Omental fat pad (tissue), 4 donors: ENCODE results near the gene PSD2. TPM values are rescaled to one million over a fixed set of nuclear protein-coding genes. Genes with fewer than 3 reads are reported as not detected.

Experiments
- ATAC-seq: fragments of 150-250 bp; one replicate; pipeline ENCODE4 v1.9.1; 2016; ENCODE audit warnings: mild to moderate bottlenecking, moderate library complexity; ENCODE audit not compliant: low FRiP score
- DNase-seq: peaks from one replicate; pipeline ENCODE4 v3.0.0-alpha.2; 2019; ENCODE audit warnings: low spot score
- CTCF ChIP-seq, 3 donors: fragments of 450-650 bp; IDR thresholded peaks; one replicate each; pipeline ENCODE4 v1.5.1; 2016 to 2017; ENCODE audit warnings: antibody characterized with exemption in 3 of 3, mild to moderate bottlenecking in 3 of 3, moderate library complexity in 2 of 3
- total RNA-seq, 4 donors: library from RNA; depleted of rRNA; stranded (reverse); fragments of >200 nt; gene quantifications; one replicate each; pipeline ENCODE4 v1.1.0, GENCODE V29; 2016

The PSD2 gene
- total RNA-seq, 4 donors from 2014 or later = 0.12 to 0.46 (median 0.16) TPM; not detected in 1

GRCh38 chr5:139752506-139753473 is 42.8 kb upstream of the PSD2 start:
- no peak for TF ChIP-seq CTCF (IDR thresholded peaks at IDR 0.05)
- no peak for DNase-seq
- no peak for ATAC-seq

DNA sequence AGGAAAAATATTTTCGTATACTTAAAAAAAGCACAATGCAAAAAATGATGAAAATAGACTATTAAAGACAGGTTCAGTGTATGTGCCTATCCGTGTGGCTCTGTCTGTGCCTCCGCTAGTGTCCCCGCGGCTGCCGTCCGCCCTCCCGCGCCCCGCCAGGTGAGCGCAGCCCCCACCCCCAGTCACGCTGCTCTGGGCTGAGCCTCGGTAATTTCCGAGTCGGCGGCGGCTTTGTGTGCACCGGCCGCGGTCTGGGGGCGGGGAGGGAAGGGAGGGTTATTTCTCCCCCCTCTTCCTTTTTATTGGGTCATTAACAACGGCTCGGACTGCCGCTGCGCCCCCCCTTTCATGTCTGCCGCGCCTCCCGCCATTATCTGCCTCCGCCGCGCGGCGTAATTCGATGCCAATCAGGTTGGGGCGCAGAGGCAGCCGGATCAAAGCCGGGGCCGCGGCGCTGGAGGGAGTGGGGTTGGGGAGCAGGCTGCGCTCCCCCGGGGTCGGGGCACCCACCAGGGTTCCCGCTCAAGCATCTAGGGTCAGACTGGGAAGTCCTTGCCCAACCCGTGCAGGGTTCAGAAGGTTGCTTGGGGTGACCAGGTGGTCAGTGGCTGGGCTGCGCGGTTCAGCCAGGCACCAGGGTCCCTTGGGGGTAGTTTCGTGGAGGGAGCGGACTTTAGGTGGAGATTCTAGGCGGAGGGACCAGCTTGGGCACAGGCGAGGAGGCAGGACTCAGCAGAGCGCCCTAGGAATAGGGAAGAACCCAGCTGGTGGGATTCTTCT is 39.5 kb upstream of the PSD2 start:
- DNase-seq (no peak), ATAC-seq (no peak)
- TF ChIP-seq CTCF (IDR thresholded peaks at IDR 0.05) = no peak

- TF ChIP-seq CTCF (IDR thresholded peaks at IDR 0.05) = no peak
- no peak for ATAC-seq
- no peak for DNase-seq
These were observed 38.6 kb upstream of the PSD2 start for GRCh38 chr5:139756971-139757370.

DNA sequence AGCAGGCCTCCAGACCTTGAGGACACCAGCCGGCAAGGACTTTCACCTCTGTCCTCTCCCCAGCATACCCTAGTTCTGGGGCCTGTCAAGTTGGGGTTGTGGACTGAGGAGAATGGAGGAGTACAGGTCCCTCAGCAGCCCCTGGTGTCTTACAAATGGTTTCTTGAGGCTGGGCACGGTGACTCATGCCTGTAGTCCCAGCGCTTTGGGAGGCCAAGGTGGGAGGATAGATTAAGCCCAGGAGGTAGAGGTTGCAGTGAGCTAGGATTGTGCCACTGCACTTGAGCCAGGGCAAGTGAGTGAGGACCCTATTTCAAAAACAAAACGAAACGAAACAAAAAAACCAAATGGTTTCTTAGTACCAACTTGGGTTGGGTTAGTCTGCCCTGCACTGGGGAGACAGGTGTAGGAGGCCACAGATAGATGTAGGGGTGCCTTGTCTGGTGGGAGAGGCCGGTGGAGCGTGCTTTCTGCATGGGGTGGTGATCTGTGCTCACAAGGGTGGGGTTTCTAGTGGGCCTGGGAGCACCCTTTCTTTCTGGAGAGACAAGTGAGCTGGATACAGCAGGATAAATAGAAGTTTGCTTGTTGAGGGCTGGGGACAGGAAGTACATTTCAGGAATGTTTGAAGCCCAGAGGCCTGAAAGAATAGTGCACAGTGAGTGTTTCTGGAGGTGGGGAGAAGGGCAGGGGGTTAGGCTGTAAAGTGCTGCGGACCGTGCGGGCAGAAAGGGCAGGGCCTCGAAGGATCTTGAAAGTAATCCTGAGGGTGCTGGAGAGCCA is 37.7 kb upstream of the PSD2 start:
- ATAC-seq (no peak), DNase-seq (no peak)
- TF ChIP-seq CTCF (IDR thresholded peaks at IDR 0.05) = no peak

DNA sequence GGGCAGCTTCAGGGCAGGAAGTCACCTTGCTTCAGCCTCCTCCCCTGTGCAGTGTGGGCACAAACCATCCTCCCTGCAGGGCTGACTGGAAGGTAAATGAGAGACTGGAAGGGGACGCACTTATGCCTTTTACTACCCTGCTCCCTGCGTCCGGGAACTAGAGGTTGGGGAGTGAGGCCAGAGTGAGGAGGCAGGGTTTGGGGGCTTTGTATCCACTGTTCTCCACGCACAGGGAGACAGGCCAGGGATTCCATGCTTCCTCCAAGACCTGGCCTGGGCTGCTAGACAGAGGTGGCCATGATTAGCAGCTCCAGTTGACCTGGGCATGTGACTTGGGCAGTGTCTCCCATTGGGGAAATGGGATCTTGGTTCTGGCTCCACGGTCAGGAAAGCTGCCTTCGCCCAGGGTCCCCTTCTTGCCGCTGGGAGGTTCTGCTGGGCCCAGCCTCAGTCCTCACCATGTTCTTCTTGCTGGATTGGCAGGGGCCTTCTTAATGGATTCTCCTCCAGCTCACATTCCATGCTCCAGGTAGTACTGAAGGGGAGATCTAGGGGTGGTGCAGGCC is 37.0 kb upstream of the PSD2 start:
- no peak for DNase-seq
- no peak for ATAC-seq
- no peak for TF ChIP-seq CTCF (IDR thresholded peaks at IDR 0.05)

GRCh38 chr5:139759219-139759721 is 36.3 kb upstream of the PSD2 start:
- no peak for ATAC-seq

More at GRCh38 chr5:139759219-139759721, 36.3 kb upstream of the PSD2 start:
- no peak for DNase-seq
- no peak for TF ChIP-seq CTCF (IDR thresholded peaks at IDR 0.05)
